GM19193 (cell line): Measurements from ENCODE around the gene AHSP.

Experiments
- POLR2A ChIP-seq: IDR thresholded peaks from 4 replicates; pipeline ENCODE4 v1.6.1; 2011; ENCODE audit not compliant: insufficient read depth, insufficient read length; ENCODE audit errors: extremely low read depth

The AHSP gene

GRCh38 chr16:31561426-31562233 is 33.9 kb downstream of the AHSP start:
- TF ChIP-seq POLR2A, result no peak

DNA sequence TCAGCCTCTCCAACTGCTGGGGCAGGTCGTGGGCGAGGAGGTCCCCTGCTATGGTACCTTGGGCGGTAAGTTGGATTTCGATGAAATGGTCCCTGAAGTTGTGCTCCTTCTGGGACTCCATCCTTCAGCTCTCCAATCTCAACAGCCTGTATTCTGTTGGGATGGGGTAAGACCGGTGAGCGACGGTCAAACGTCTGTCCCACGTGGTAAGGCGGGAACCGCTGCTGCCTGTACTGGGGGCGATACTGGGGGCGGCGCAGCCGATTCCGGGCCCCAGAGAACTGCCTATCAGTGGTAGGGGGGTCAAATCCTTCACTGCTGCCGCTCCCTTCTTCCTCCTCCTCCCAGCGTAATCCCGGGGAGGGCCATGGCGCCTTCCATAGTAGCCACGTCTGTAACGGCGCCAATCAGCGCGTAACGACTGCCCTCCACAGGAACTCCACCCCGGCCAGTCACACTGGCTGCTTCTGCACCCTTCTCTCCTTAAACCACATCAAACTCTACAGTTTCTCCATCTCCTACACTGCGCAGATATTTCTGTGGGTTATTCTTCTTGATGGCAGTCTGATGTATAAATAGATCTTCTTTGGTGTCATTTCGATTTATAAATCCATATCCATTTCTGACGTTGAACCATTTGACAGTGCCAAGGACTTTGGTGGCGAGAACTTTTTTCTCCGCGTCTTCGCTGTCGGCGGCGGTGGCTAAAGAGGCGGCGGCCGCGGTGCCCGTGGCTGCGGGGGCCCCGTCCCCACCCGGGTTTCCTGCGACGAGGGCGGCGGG is 41.1 kb downstream of the AHSP start:
- no peak for TF ChIP-seq POLR2A

- TF ChIP-seq POLR2A, result no peak
Observed at GRCh38 chr16:31569360-31569717, 41.6 kb downstream of the AHSP start.

DNA sequence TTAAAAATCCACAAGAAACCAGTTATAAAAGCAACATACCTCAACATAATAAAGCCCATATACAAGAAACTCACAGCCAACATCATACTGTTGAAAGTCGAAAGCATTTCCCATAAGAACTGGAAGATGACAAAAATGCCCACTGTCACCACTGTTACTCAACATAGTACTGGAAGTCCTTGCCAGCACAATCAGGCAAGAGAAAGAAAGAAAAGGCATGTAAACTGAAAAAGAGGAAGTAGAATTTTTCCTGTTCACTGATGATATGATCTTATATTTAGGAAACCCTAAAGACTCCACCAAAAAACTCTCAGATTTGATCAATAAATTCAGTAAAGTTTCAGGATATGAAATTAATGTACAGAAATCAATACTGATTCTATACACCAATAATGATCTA is 45.1 kb downstream of the AHSP start:
- TF ChIP-seq POLR2A, result no peak

GRCh38 chr16:31577411-31577810 is 49.7 kb downstream of the AHSP start:
- TF ChIP-seq POLR2A, result no peak
